Neural progenitor cell (in vitro differentiated cells): Measurements from ENCODE around the gene PHLPP2.

Experiments
- EZH2 ChIP-seq: fragments of 200-600 bp; sonication (generic); IDR thresholded peaks from 2 replicates; pipeline ENCODE4 v1.6.1; 2017; ENCODE audit warnings: antibody characterized with exemption, mild to moderate bottlenecking, moderate library complexity
- EZH2phosphoT487 ChIP-seq: fragments of 200-600 bp; sonication (generic); IDR thresholded peaks from 2 replicates; pipeline ENCODE4 v1.6.1; 2017; ENCODE audit warnings: antibody characterized with exemption
- TF ChIP-seq, protein P1 (sequence below): fragments of 200-600 bp; sonication (generic); IDR thresholded peaks from 2 replicates; pipeline ENCODE4 v1.5.1; 2017; ENCODE audit warnings: antibody characterized with exemption, mild to moderate bottlenecking

DNA sequence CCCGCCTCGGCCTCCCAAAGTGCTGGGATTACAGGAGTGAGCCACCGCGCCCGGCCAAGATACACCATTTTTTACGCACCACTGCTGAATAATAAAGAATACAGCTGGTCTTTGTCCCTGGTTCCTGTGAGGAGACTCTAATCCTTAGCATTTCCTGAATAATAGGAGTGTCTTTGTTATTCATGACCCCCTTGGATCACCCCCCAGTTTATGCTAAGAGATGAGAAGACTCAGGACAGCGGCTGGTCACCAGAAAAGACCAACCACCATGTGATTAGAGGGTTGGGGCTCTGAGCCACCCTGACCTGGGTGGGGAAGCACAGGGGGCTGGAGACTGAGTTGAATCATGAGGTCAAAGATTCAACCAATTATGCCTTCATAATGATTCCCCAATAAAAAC is 17.3 kb downstream of the PHLPP2 start:
- TF ChIP-seq, protein P1, sequence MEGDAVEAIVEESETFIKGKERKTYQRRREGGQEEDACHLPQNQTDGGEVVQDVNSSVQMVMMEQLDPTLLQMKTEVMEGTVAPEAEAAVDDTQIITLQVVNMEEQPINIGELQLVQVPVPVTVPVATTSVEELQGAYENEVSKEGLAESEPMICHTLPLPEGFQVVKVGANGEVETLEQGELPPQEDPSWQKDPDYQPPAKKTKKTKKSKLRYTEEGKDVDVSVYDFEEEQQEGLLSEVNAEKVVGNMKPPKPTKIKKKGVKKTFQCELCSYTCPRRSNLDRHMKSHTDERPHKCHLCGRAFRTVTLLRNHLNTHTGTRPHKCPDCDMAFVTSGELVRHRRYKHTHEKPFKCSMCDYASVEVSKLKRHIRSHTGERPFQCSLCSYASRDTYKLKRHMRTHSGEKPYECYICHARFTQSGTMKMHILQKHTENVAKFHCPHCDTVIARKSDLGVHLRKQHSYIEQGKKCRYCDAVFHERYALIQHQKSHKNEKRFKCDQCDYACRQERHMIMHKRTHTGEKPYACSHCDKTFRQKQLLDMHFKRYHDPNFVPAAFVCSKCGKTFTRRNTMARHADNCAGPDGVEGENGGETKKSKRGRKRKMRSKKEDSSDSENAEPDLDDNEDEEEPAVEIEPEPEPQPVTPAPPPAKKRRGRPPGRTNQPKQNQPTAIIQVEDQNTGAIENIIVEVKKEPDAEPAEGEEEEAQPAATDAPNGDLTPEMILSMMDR, result no peak
- TF ChIP-seq EZH2 (no peak), EZH2phosphoT487 (no peak)
